ENCODE measurements around the gene C4B.
"Not testable (repeated sequence)": the region's sequence is repeated elsewhere in the genome, so short reads cannot be mapped to it uniquely, and the experiment has no call there.

Gene C4B

DNA sequence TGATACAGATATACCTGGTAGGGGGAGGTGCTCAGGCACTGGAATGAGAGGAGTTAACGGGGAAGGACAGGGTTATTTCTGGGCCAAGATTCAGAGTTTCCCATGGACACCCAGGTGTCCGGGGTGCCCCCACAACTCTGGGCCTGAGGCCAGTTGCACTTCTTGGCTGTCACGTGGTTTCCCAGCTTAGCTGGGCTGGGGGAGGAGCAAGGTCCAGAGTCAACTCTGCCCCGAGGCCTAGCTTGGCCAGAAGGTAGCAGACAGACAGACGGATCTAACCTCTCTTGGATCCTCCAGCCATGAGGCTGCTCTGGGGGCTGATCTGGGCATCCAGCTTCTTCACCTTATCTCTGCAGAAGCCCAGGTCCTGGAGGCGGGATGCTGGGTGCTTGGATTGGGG lies at the start of gene C4B:
Gene C4B, plus strand, starts transcription at position 249 of the 400 bp plus-strand sequence. Its CDS starts 51 bp downstream, at position 300.
- not testable (repeated sequence) for H3K27ac Mint-ChIP-seq; H3K27me3 Mint-ChIP-seq; DNase-seq; ATAC-seq (replicated peaks); H3K4me3 Mint-ChIP-seq; H3K36me3 Mint-ChIP-seq; H3K4me1 Mint-ChIP-seq; H3K9me3 Mint-ChIP-seq

DNA sequence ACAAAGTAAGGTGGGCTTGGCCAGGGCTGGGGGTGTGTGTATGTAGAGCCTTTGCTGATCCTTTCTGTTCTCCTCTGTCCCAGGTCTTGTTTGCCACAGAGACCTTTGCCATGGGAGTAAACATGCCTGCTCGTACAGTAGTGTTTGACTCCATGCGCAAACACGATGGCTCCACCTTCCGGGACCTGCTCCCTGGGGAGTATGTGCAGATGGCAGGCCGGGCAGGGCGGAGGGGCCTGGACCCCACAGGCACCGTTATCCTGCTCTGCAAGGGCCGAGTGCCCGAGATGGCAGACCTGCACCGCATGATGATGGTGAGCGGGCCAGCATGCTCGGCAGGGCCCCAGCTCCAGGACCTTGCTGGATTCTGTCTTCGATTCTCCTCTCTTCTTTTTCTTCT lies 48.9 kb upstream of the C4B start:
- no peaks in the 10 kb centered on the region for H3K9me3 Mint-ChIP-seq
- H3K27ac Mint-ChIP-seq, result no peak overlapping the region
- H3K4me3 Mint-ChIP-seq, result no peak overlapping the region
- peaks cover 32 to 43% of the 10 kb centered on the region in 2 donors for H3K4me1 Mint-ChIP-seq
- peaks cover 68 to 74% of the 10 kb centered on the region in 2 donors for H3K36me3 Mint-ChIP-seq
- H3K27me3 Mint-ChIP-seq, result no peaks in the 10 kb centered on the region
- ATAC-seq (replicated peaks) (no peak), DNase-seq (no peak)

DNA sequence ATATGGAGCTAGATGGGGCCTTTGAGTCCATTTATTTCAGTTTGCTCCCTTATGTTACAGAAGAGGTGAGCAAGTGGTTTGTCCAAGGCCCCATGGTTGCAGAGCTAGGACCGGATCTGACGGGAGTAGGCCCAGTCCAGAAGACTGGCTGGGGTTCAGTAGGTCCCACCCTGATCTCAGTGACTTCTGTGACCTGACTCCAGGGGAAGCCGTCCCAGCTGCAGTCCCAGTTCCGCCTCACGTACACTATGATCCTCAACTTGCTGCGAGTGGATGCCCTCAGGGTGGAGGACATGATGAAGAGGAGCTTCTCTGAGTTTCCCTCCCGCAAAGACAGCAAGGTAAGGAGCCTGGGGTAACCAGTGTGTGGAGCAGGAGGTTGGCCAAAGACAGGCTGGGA lies 48.1 kb upstream of the C4B start:
- peaks cover 61 to 66% of the 10 kb centered on the region in 2 donors for H3K36me3 Mint-ChIP-seq
- H3K27me3 Mint-ChIP-seq, result no peaks in the 10 kb centered on the region
- DNase-seq (no peak), ATAC-seq (replicated peaks) (no peak)
- H3K4me1 Mint-ChIP-seq, result peaks cover 28 to 41% of the 10 kb centered on the region in 2 donors
- no peak overlapping the region for H3K4me3 Mint-ChIP-seq
- H3K27ac Mint-ChIP-seq, result no peak overlapping the region
- no peaks in the 10 kb centered on the region for H3K9me3 Mint-ChIP-seq

DNA sequence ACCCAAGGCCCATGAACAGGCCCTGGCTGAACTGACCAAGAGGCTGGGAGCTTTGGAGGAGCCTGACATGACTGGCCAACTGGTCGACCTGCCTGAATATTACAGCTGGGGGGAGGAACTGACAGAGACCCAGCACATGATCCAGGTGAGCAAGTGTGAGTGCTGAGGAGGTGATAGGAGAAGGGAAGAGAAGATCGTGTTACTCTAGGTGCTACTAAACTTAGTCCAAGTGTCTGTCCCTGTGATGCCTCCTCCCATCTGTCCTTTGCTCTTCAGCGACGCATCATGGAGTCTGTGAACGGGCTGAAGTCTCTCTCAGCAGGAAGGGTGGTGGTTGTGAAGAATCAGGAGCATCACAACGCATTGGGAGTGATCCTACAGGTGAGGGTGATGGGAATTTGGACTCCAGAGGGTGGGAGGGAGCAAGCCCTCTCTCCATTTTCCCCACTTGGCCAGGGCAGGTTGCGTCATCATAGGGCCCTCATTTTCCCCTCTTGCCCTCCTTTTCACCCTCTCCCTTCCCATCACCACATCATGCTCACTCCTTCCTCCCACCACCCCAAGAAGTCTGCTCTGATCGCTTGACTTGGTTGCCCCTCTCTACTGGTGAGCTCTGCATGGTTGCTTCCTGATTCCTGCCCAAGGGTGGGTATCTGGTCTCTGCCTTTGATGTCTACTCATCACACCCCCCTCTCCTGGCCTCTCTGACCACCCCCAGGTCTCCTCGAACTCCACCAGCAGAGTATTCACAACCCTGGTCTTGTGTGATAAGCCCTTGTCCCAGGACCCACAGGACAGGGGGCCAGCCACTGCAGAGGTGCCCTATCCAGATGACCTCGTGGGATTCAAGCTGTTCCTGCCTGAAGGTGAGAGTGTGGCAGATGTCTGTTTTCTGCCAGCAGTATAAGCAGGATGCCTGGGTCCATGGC lies 47.3 kb upstream of the C4B start:
- ATAC-seq (replicated peaks) (no peak), DNase-seq (no peak)
- H3K4me1 Mint-ChIP-seq, result peaks cover 23 to 45% of the 10 kb centered on the region in 2 donors
- no peak overlapping the region for H3K4me3 Mint-ChIP-seq
- peaks cover 55 to 58% of the 10 kb centered on the region in 2 donors for H3K36me3 Mint-ChIP-seq
- H3K9me3 Mint-ChIP-seq, result no peaks in the 10 kb centered on the region
- H3K27ac Mint-ChIP-seq, result peak overlapping the region; percentile 84
- H3K27me3 Mint-ChIP-seq, result no peaks in the 10 kb centered on the region

DNA sequence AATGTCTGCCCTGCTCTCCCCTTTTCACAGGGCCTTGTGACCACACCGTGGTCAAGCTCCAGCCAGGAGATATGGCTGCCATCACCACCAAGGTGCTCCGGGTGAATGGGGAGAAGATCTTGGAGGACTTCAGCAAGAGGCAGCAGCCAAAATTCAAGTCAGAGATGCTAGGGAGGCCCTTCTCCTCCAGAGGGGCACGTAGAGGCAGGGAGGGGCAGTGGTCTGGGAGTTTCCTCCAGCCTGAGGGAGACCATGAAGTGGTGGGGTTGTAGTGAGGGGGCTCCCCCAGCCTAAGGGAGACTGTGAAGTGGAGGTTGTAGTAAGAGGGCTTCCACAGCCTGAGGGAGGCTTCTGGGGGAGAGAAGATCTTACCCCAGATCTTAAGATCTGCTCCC lies 46.7 kb upstream of the C4B start:
- Mint-ChIP-seq H3K4me1 (peaks cover 26 to 52% of the 10 kb centered on the region in 2 donors), H3K27me3 (no peaks in the 10 kb centered on the region), H3K9me3 (no peaks in the 10 kb centered on the region), H3K4me3 (no peak overlapping the region), H3K36me3 (peaks cover 49 to 51% of the 10 kb centered on the region in 2 donors), H3K27ac (peak overlapping the region; percentile 84)
- DNase-seq (no peak), ATAC-seq (replicated peaks) (no peak)

DNA sequence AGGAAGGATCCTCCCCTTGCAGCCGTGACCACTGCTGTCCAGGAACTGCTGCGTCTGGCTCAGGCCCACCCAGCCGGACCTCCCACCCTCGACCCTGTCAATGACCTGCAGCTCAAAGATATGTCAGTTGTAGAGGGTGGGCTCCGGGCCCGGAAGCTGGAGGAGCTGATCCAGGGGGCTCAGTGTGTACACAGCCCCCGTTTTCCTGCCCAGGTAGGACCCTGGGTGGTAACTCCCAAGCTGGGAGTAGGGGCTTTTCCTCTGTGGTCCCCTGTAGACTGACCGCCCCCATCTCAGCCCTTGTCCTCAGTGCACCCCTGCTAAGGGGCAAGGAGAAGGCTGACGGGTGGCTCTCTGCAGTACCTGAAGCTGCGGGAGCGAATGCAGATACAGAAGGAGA lies 46.3 kb upstream of the C4B start:
- no peak overlapping the region for H3K4me3 Mint-ChIP-seq
- H3K9me3 Mint-ChIP-seq, result no peaks in the 10 kb centered on the region
- no peaks in the 10 kb centered on the region for H3K27me3 Mint-ChIP-seq
- no peak overlapping the region for H3K27ac Mint-ChIP-seq
- DNase-seq (no peak), ATAC-seq (replicated peaks) (no peak)
- H3K4me1 Mint-ChIP-seq, result peaks cover 30 to 56% of the 10 kb centered on the region in 2 donors
- H3K36me3 Mint-ChIP-seq, result peaks cover 47 to 51% of the 10 kb centered on the region in 2 donors

DNA sequence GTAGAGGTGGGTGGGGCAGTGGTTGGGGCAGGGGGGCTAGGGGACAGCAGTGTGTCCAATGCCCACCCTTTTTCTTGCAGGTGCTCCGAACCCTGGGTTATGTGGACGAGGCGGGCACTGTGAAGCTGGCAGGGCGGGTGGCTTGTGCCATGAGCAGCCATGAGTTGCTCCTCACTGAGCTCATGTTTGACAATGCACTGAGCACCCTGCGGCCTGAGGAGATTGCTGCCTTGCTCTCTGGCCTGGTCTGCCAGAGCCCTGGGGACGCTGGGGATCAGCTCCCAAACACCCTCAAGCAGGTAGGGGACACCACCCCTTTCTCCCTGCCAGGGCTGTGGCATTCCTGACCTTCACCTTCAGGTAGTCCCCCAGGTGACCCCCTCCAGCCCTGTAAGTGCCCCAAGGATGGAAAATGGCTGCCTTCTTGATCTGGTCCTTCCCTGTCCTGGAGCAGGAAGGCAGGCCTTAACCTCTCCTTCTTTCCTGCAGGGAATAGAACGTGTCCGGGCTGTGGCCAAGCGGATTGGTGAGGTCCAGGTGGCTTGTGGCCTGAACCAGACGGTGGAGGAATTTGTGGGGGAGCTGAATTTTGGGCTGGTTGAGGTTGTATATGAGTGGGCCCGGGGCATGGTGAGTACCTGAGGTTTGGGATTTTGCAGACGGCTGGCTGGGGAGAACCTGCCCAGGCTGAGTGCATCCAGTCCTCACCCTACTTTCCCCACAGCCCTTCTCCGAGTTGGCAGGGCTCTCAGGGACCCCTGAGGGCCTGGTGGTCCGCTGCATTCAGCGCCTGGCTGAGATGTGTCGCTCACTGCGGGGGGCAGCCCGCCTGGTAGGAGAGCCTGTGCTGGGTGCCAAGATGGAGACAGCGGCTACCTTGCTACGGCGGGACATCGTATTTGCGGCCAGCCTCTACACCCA lies 45.5 kb upstream of the C4B start:
- ATAC-seq (replicated peaks), result no peak
- peaks cover 43 to 51% of the 10 kb centered on the region in 2 donors for H3K36me3 Mint-ChIP-seq
- peak overlapping the region; percentile 99 for H3K27ac Mint-ChIP-seq

DNA sequence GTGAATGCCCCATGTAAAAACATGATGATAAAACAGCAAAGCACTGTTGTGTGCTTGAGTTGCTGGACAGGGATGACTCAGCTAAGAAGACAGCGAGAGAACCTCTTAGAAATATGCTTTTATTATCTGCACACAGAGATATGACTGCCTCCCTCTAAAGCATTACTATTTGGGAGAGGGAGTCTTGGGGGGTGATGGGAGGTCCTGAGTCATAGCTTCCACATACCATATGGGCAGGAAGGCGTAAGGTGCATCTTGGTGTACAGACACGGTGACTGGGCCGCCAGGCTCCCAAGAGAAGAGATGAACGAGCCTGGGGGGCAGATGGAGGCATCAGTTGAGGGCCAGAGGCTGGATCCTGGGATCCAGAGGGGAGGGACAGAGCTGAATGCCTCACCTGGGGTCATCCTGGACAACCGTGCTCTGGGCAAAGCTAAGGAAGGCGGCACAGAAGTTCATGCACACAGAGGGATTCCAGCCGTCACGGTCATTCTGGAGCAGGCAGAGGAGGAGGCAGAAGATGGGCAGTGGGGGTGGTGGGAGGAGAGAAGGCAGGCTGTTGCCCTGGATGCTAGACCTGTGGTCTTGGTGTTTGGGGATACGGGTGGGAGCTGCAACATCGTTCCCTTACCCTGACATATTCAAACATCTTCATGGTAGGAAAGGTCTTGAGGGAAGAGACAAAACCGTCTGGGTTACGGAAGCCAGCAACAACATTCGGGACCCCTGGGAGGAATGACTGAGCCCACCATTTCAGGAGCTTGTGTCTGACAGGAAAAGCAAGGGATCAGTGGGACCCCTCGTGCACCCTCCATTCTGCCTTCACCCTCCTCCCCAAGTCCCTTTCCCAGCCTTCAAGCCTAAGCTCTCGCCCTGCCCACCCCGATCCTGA lies 44.6 kb upstream of the C4B start:
- H3K27me3 Mint-ChIP-seq, result no peaks in the 10 kb centered on the region
- H3K9me3 Mint-ChIP-seq, result no peaks in the 10 kb centered on the region
- H3K27ac Mint-ChIP-seq, result peak overlapping the region; percentile 99
- ATAC-seq (replicated peaks), result no peak
- DNase-seq, result no peak
- peaks cover 39 to 47% of the 10 kb centered on the region in 2 donors for H3K36me3 Mint-ChIP-seq
- H3K4me1 Mint-ChIP-seq, result peaks cover 31 to 66% of the 10 kb centered on the region in 2 donors
- peak overlapping the region; percentile 95 to 98 for H3K4me3 Mint-ChIP-seq

More for the DNA sequence above, 45.5 kb upstream of the C4B start:
- Mint-ChIP-seq H3K9me3 (no peaks in the 10 kb centered on the region), H3K4me1 (peaks cover 31 to 63% of the 10 kb centered on the region in 2 donors), H3K27me3 (no peaks in the 10 kb centered on the region), H3K4me3 (peak overlapping the region in 1 of 2 donors; percentile 98)
- no peak for DNase-seq

DNA sequence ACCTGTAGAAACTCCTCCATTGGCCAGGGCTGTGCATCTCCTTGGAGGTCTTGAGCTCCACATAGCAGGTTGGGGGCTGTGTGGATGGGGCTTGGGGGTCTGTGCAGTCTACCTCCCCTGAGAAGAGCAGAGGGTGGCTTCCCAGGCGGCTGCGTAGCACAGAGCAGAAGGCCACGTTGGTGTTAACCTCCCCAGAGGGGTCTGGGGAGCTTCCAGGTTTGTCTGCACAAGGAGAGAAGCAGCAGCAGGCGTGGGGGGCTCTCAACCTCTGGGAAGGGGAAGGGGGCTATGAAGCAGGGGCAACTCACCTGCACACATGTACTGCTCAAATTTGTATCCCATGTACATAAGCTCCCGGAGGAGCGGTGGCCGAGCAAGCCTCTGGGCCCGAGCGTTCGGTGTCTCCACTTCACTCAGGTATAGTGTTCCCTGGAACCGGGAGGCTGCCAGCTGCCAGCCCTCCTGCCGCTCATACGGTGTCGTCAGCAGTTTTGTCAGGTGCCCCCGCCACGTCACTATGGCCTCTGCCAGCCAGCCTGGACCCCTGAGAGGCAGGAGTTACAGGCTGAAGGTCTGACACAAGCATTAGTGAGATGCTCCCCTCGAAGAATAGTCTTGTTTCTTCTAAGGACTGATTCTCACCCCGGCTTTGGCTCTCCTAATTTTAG lies 43.9 kb upstream of the C4B start:
- DNase-seq, result no peak
- no peak for ATAC-seq (replicated peaks)
- Mint-ChIP-seq H3K4me3 (peak overlapping the region; percentile 95 to 98), H3K27me3 (no peaks in the 10 kb centered on the region), H3K9me3 (no peaks in the 10 kb centered on the region), H3K27ac (peak overlapping the region; percentile 99), H3K4me1 (peaks cover 31 to 66% of the 10 kb centered on the region in 2 donors), H3K36me3 (peaks cover 43 to 49% of the 10 kb centered on the region in 2 donors)

DNA sequence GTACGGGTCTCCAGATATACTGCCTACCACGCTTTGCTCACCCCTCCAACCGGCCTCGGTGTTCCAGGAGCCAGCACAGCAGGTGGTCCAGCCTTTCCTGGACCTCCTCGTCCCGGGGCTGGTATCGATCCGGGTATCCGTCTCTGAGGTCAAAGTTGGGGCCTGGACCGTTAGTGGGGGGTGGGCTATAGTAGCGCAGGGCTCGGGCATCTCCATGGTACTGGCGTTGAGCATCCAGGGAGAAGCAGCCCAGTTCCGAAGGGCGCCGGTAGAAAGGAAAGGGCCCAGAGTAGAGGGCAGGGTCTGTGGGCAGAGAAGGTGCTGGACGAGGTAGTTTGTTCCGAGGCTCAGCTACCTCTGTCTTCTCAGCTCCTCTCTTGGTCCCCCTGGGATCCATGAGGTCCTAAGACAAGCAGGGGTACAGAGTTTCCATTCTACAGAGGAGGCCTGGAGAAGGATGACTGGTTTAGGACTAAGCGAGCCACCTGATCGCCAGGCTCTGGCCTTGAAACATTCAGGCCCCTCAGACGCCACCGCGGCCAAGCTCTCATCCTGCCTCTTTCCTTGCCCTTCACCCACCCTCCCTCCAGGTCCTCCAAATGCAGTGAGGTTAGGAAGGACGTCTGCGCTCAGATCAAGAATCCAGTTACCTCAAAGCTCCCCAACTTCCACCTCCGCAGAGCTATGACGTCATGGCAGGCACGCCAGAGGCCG lies 43.2 kb upstream of the C4B start:
- no peak for DNase-seq
- H3K4me1 Mint-ChIP-seq, result peaks cover 31 to 66% of the 10 kb centered on the region in 2 donors
- H3K27ac Mint-ChIP-seq, result peak overlapping the region; percentile 99
- no peaks in the 10 kb centered on the region for H3K9me3 Mint-ChIP-seq
- H3K27me3 Mint-ChIP-seq, result no peaks in the 10 kb centered on the region
- ATAC-seq (replicated peaks), result peak in 1 of 2 donors; percentile 6
- H3K36me3 Mint-ChIP-seq, result peaks cover 38 to 46% of the 10 kb centered on the region in 2 donors
- H3K4me3 Mint-ChIP-seq, result peak overlapping the region; percentile 95 to 98

DNA sequence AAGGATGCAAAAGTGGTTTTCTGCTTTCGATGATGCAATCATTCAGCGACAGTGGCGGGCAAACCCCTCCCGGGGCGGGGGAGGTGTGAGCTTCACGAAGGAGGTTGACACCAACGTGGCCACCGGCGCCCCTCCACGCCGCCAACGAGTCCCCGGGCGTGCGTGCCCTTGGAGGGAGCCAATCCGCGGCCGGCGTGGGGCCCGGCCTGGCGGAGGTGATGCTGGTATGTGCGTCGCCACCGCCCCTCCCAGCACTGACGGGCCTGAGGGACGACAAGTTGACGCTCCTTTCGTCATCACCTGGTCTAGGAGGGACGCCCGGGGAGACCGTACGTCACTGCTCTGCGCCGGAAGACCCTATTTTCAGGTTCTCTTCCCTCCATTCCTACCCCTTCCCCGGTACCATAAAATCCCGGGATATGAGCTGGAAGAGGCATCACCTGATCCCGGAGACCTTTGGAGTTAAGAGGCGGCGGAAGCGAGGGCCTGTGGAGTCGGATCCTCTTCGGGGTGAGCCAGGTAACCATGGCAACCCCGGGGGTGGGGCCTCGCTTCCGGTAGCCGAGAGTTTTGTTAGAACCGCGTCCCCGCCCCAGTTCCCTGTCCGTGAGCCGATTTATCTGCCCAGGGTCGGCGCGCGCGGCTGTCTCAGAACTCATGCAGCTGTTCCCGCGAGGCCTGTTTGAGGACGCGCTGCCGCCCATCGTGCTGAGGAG lies 42.4 kb upstream of the C4B start, which contains the start of gene DXO:
Gene DXO, minus strand, starts transcription at position 146 of the 716 bp plus-strand sequence. CDS start 463 bp downstream, outside the sequence.
- Mint-ChIP-seq H3K4me3 (peak within 1 kb of the TSS; percentile 95 to 98), H3K27ac (peak within 1 kb of the TSS; percentile 99), H3K9me3 (no peaks in the 10 kb centered on the region), H3K27me3 (no peaks in the 10 kb centered on the region), H3K36me3 (peaks cover 31 to 44% of the 10 kb centered on the region in 2 donors), H3K4me1 (peaks cover 31 to 61% of the 10 kb centered on the region in 2 donors)
- DNase-seq (peak; percentile 99), ATAC-seq (replicated peaks) (peak; percentile 93 to 94)
